K562 treated with DMSO at 1 percent for 48 hours (cell line): ENCODE results near the gene ZNF148. TPM values are rescaled to one million over a fixed set of nuclear protein-coding genes. Genes with fewer than 3 reads are reported as not detected.

Source experiments
- total RNA-seq: library from RNA; unstranded; fragments of 300-600 nt; gene quantifications from 2 replicates; pipeline ENCODE4 v1.2.3, GENCODE V29; 2022; ENCODE audit warnings: low replicate concordance; ENCODE audit errors: extremely low read depth

ZNF148 gene
- total RNA-seq, result not detected in 2 replicates

GRCh38 chr3:125374996-125375941 lies at the start of gene ZNF148:
Gene ZNF148 (minus strand): TSS chr3:125375325. CDS start chr3:125313640, 61,685 bp downstream.

GRCh38 chr3:125212509-125213363 lies 162.4 kb downstream of the ZNF148 start, which contains the start of gene SLC12A8:
Gene SLC12A8 (minus strand): TSS chr3:125212748. CDS start chr3:125211349, 1,399 bp downstream.

Other genes starting within 250 kb of the ZNF148 start
- not detected in 2 replicates for gene SLC12A8, start 162.6 kb downstream of the ZNF148 start, total RNA-seq
- gene SNX4, start 144.9 kb upstream of the ZNF148 start, total RNA-seq, result not detected in 2 replicates
- gene OSBPL11, start 220.2 kb upstream of the ZNF148 start, total RNA-seq, result not detected in 2 replicates